CD14-positive monocyte (primary cell): Measurements from ENCODE around the gene HACL1. TPM values are rescaled to one million over a fixed set of nuclear protein-coding genes. Genes with fewer than 3 reads are reported as not detected.

Experiments
- DNase-seq, 3 donors: peaks; one replicate each; pipeline ENCODE4 v3.0.0-alpha.2; 2011 to 2022
- H2AFZ ChIP-seq: 2 replicates; pipeline ENCODE4 v1.6.0; 2012; ENCODE audit warnings: mild to moderate bottlenecking, low read depth, low read length, inconsistent platforms; ENCODE audit not compliant: insufficient read depth, poor library complexity, severe bottlenecking
- H3K27ac ChIP-seq, 2 donors: 1 replicate in 1 of 2; 2 replicates in 1 of 2; pipeline ENCODE4 v1.5.1; 2012 to 2013; ENCODE audit warnings: low read length in 2 of 2, control low read depth in 1 of 2, inconsistent platforms in 1 of 2, low read depth in 1 of 2, mild to moderate bottlenecking in 1 of 2
- H3K27me3 ChIP-seq, 2 donors: one replicate each; pipeline versions ENCODE4 v1.6.0 to v1.6.1; 2011 to 2013; ENCODE audit warnings: low read length in 2 of 2; ENCODE audit not compliant: control insufficient read depth in 2 of 2, insufficient read depth in 2 of 2
- H3K36me3 ChIP-seq, 2 donors: replicated peaks in 1 of 2; 1 replicate in 1 of 2; 2 replicates in 1 of 2; pipeline versions ENCODE4 v1.5.1 to v1.6.1; 2012 to 2013; ENCODE audit warnings: low read length in 2 of 2, control low read depth in 1 of 2, inconsistent platforms in 1 of 2, mild to moderate bottlenecking in 1 of 2; ENCODE audit not compliant: insufficient read depth in 2 of 2, control insufficient read depth in 1 of 2
- H3K4me1 ChIP-seq, 2 donors: 1 replicate in 1 of 2; 2 replicates in 1 of 2; pipeline versions ENCODE4 v1.5.1 to v1.6.1; 2012 to 2013; ENCODE audit warnings: low read length in 2 of 2, control low read depth in 1 of 2, inconsistent platforms in 1 of 2, mild to moderate bottlenecking in 1 of 2, moderate library complexity in 1 of 2; ENCODE audit not compliant: insufficient read depth in 2 of 2, control insufficient read depth in 1 of 2
- H3K4me2 ChIP-seq: replicated peaks from 2 replicates; pipeline ENCODE3; 2012; ENCODE audit warnings: low read length, moderate library complexity, mild to moderate bottlenecking; ENCODE audit not compliant: poor library complexity, severe bottlenecking; ENCODE audit errors: extremely low read depth
- H3K4me3 ChIP-seq, 3 experiments: fragments of 200-600 bp in 1 of 3; sonication (generic) in 1 of 3; replicated peaks in 1 of 3; 1 replicate in 2 of 3; 2 replicates in 1 of 3; pipeline ENCODE4 v1.5.1; 2011 to 2013; ENCODE audit warnings: low read length in 3 of 3, mild to moderate bottlenecking in 3 of 3, control low read depth in 2 of 3, low read depth in 2 of 3, inconsistent platforms in 1 of 3, moderate library complexity in 1 of 3
- H3K79me2 ChIP-seq: 2 replicates; pipeline ENCODE4 v1.6.0; 2012; ENCODE audit warnings: mild to moderate bottlenecking, control low read depth, inconsistent platforms, low read length, moderate library complexity; ENCODE audit not compliant: insufficient read depth
- H3K9ac ChIP-seq: 2 replicates; pipeline ENCODE4 v1.6.0; 2017; ENCODE audit warnings: low read length, mild to moderate bottlenecking; ENCODE audit not compliant: insufficient read depth, poor library complexity, severe bottlenecking
- H3K9me3 ChIP-seq, 2 donors: replicated peaks in 1 of 2; 1 replicate in 1 of 2; 2 replicates in 1 of 2; pipeline versions ENCODE4 v1.5.1 to v1.6.1; 2012 to 2013; ENCODE audit warnings: low read length in 2 of 2, control low read depth in 1 of 2; ENCODE audit not compliant: control insufficient read depth in 1 of 2, insufficient read depth in 1 of 2
- H4K20me1 ChIP-seq: 2 replicates; pipeline ENCODE4 v1.6.0; 2012; ENCODE audit warnings: mild to moderate bottlenecking, low read length, control low read depth, moderate library complexity; ENCODE audit not compliant: insufficient read depth
- H3K27ac Mint-ChIP-seq, 7 donors: one replicate each; pipeline ENCODE4 v1.8.0; 2020; ENCODE audit warnings: mild to moderate bottlenecking in 7 of 7, mixed read lengths in 7 of 7, moderate library complexity in 6 of 7, inconsistent platforms in 2 of 7
- H3K27me3 Mint-ChIP-seq, 3 donors: one replicate each; pipeline ENCODE4 v1.8.0; 2021 to 2022; ENCODE audit warnings: low read depth in 3 of 3, mild to moderate bottlenecking in 3 of 3, mixed read lengths in 3 of 3, moderate library complexity in 3 of 3, inconsistent platforms in 1 of 3
- H3K36me3 Mint-ChIP-seq, 2 donors: one replicate each; pipeline ENCODE4 v1.8.0; 2020; ENCODE audit warnings: mixed read lengths in 2 of 2, inconsistent platforms in 1 of 2, mild to moderate bottlenecking in 1 of 2
- H3K4me1 Mint-ChIP-seq: one replicate; pipeline ENCODE4 v1.8.0; 2020; ENCODE audit warnings: mild to moderate bottlenecking, mixed read lengths
- H3K4me3 Mint-ChIP-seq, 2 donors: one replicate each; pipeline ENCODE4 v1.8.0; 2020; ENCODE audit warnings: mild to moderate bottlenecking in 2 of 2, mixed read lengths in 2 of 2, moderate library complexity in 1 of 2
- H3K9me3 Mint-ChIP-seq, 7 donors: one replicate each; pipeline ENCODE4 v1.8.0; 2020 to 2022; ENCODE audit warnings: mixed read lengths in 7 of 7, mild to moderate bottlenecking in 6 of 7, moderate library complexity in 6 of 7, inconsistent platforms in 2 of 7
- CTCF ChIP-seq: fragments of 200-600 bp; IDR thresholded peaks from one replicate; pipeline ENCODE4 v1.8.0; 2022; ENCODE audit warnings: antibody characterized with exemption, mild to moderate bottlenecking
- WGBS: methylation state at CpG from one replicate; pipeline ENCODE4 v1.1.5; 2013; ENCODE audit warnings: missing lambda C conversion rate; ENCODE audit not compliant: insufficient coverage; 5-methylcytosine and 5-hydroxymethylcytosine counted together
- intact Hi-C, 2 donors: fragments of 100-400 bp; cut with micrococcal nuclease; formaldehyde crosslinking; loops; one replicate each; pipeline versions ENCODE4 v1.15.0 to v1.15.1; 2023
- polyA plus RNA-seq, 3 donors: library from polyadenylated mRNA; depleted of rRNA in 1 of 3; unstranded in 2 of 3; stranded (reverse) in 1 of 3; fragments of 300-500 nt in 2 of 3; fragments of >200 nt in 1 of 3; fragmentation: Illumina TruSeq in 2 of 3; gene quantifications; 1 replicate in 2 of 3; 2 replicates in 1 of 3; pipeline ENCODE4 v1.2.3, GENCODE V29; 2012 to 2021

Gene HACL1
- polyA plus RNA-seq, 3 donors = 12.3 to 27.2 (median 22.3) TPM

- peak overlapping the region; percentile 56 for H3K4me2 ChIP-seq
- Mint-ChIP-seq H3K9me3 (no peaks in the 10 kb centered on the region), H3K4me3 (peak overlapping the region; percentile 20 to 35), H3K4me1 (peaks cover 29% of the 10 kb centered on the region), H3K36me3 (peaks cover 26 to 27% of the 10 kb centered on the region in 2 donors), H3K27me3 (peaks cover 0 to 2% (median 0%) of the 10 kb centered on the region in 3 donors), H3K27ac (peak overlapping the region; percentile 92 to 98 (median 97))
- no peaks in the 10 kb centered on the region for H3K9me3 ChIP-seq
- H3K36me3 ChIP-seq = peaks cover 0 to 19% of the 10 kb centered on the region in 2 donors
- no peaks in the 10 kb centered on the region for H4K20me1 ChIP-seq
- no peaks in the 10 kb centered on the region for H3K79me2 ChIP-seq
- peaks cover 30 to 33% of the 10 kb centered on the region in 2 donors for H3K4me1 ChIP-seq
- H3K27ac ChIP-seq = peak overlapping the region; percentile 87 to 91
- peak overlapping the region; percentile 51 for H3K9ac ChIP-seq
- no peak overlapping the region for H2AFZ ChIP-seq
- no CpG with 5 or more reads among the region's 2 CpGs for WGBS
- no peaks in the 10 kb centered on the region for H3K27me3 ChIP-seq
- TF ChIP-seq CTCF = no peak
- intact Hi-C loops = loop anchor here (2.0 to 10.0 kb wide), 6 partner anchors 112 to 352 kb away; partner anchors contain the start of genes CAPN7 (in 1 of the 2), EAF1 (in 1 of the 2), METTL6 (in 1 of the 2) and SH3BP5 (in 1 of the 2)
- H3K4me3 ChIP-seq = peak overlapping the region in 1 of 3 experiments; percentile 47
- peak; percentile 85 to 95 (median 89) for DNase-seq
Observed at GRCh38 chr3:15556512-15556911, 44.9 kb downstream of the HACL1 start.

GRCh38 chr3:15553749-15554148 is 47.6 kb downstream of the HACL1 start:
- peak overlapping the region in 2 of 7 donors; percentile 18 to 61 for H3K27ac Mint-ChIP-seq
- Histone ChIP-seq H3K4me1 (peaks cover 30 to 33% of the 10 kb centered on the region in 2 donors), H3K27me3 (no peaks in the 10 kb centered on the region), H3K79me2 (no peaks in the 10 kb centered on the region), H3K9me3 (no peaks in the 10 kb centered on the region), H3K4me3 (no peak overlapping the region), H3K9ac (no peak overlapping the region), H3K36me3 (no peaks in the 10 kb centered on the region), H4K20me1 (no peaks in the 10 kb centered on the region), H2AFZ (no peak overlapping the region), H3K27ac (no peak overlapping the region), H3K4me2 (no peak overlapping the region)
- peaks cover 4 to 12% of the 10 kb centered on the region in 2 donors for H3K36me3 Mint-ChIP-seq
- peaks cover 0 to 2% (median 0%) of the 10 kb centered on the region in 3 donors for H3K27me3 Mint-ChIP-seq
- no peak for TF ChIP-seq CTCF
- 97% methylated on average over 3 of the region's 3 CpGs for WGBS
- DNase-seq = no peak
- no peak overlapping the region for H3K4me3 Mint-ChIP-seq
- peaks cover 29% of the 10 kb centered on the region for H3K4me1 Mint-ChIP-seq
- intact Hi-C loops = loop anchor here in 1 of 2 donors (10.0 kb wide), 3 partner anchors 109 to 349 kb away; partner anchors contain the start of gene CAPN7
- peaks cover 0 to 6% (median 0%) of the 10 kb centered on the region in 7 donors for H3K9me3 Mint-ChIP-seq
